NB4 (cell line): ENCODE data around the gene CDC42BPG.

Experiments
- DNase-seq: peaks from one replicate; pipeline ENCODE4 v3.0.0; 2010; ENCODE audit warnings: low read depth
- H3K4me3 ChIP-seq: one replicate; pipeline ENCODE4 v1.5.1; 2011; ENCODE audit warnings: mild to moderate bottlenecking, low read depth, low read length, moderate library complexity
- CTCF ChIP-seq: IDR thresholded peaks from one replicate; pipeline ENCODE4 v1.5.1; 2012; ENCODE audit warnings: low read depth, low read length
- MYC ChIP-seq: IDR thresholded peaks from 2 replicates; pipeline ENCODE4 v1.6.1; 2011; ENCODE audit warnings: low read depth, low read length
- POLR2A ChIP-seq: IDR thresholded peaks from 2 replicates; pipeline ENCODE4 v1.6.1; 2011; ENCODE audit warnings: mild to moderate bottlenecking; ENCODE audit not compliant: insufficient read length; ENCODE audit errors: extremely low read depth
- TF ChIP-seq, protein P1 (sequence below): IDR thresholded peaks from 2 replicates; pipeline ENCODE4 v1.6.1; 2011; ENCODE audit warnings: low read depth, low read length

CDC42BPG gene

GRCh38 chr11:64776425-64776824, 68.0 kb downstream of the CDC42BPG start:
- H3K4me3 ChIP-seq, result peak overlapping the region; percentile 91
- TF ChIP-seq, protein P1, sequence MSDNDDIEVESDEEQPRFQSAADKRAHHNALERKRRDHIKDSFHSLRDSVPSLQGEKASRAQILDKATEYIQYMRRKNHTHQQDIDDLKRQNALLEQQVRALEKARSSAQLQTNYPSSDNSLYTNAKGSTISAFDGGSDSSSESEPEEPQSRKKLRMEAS, result no peak
- TF ChIP-seq CTCF, result no peak
- TF ChIP-seq MYC, result no peak
- no peak for TF ChIP-seq POLR2A
- no peak for DNase-seq

GRCh38 chr11:64774144-64774543, 70.3 kb downstream of the CDC42BPG start:
- TF ChIP-seq, protein P1, result no peak
- TF ChIP-seq POLR2A (no peak), MYC (no peak), CTCF (no peak)
- no peak for DNase-seq
- peak overlapping the region; percentile 27 for H3K4me3 ChIP-seq
